Measurements from ENCODE around the gene CDK5. TPM values are rescaled to one million over a fixed set of nuclear protein-coding genes. Genes with fewer than 3 reads are reported as not detected.

Gene CDK5
- total RNA-seq, 1 donor from 2014 or later: 6.4 TPM

DNA sequence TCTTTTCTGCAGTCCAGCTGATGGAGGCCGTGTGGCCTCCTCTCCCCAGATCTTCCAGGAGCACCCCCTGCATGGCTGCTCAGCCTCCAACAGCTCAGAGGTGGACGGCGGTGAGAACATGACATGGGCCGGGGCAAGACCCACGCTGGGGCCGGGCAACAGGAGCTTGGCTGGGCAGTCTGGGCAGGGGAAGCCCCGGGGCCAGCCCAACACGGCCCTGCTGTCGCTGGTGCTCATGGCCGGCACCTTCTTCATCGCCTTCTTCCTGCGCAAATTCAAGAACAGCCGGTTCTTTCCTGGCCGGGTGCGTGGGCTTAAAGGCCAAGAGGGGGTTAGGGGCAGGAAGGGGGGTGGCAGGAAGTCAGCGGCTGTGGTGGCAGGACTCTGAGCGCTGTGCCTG lies 16.3 kb upstream of the CDK5 start:
- DNase-seq: no peak

DNA sequence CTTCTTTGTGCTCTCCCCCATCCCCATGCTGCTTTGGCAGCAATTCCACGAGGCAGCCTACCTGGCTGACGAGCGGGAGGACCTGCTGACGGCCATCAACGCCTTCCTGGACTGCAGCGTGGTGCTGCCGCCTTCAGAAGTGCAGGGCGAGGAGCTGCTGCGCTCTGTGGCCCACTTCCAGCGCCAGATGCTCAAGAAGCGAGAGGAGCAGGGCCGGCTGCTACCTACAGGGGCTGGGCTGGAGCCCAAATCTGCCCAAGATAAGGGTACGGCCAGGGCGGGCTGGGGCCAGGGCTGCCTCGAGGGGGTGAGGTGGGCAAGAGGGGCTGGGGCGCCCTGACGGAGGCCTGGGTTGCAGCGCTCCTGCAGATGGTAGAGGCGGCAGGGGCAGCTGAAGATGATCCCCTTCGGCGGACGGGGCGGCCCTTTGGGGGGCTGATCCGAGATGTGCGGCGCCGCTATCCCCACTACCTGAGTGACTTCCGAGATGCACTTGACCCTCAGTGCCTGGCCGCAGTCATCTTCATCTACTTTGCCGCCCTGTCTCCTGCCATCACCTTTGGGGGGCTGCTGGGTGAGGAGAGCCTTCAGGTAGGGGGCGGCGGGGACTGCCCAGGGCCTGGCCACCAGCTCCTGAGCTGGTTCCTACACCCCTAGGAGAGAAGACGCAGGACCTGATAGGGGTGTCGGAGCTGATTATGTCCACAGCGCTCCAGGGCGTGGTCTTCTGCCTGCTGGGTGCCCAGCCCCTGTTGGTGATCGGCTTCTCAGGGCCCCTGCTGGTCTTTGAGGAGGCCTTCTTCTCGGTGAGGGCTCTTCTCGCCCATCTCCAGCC lies 13.6 kb upstream of the CDK5 start:
- DNase-seq: no peak

GRCh38 chr7:151070574-151070960 lies 12.9 kb upstream of the CDK5 start:
- DNase-seq: no peak

DNA sequence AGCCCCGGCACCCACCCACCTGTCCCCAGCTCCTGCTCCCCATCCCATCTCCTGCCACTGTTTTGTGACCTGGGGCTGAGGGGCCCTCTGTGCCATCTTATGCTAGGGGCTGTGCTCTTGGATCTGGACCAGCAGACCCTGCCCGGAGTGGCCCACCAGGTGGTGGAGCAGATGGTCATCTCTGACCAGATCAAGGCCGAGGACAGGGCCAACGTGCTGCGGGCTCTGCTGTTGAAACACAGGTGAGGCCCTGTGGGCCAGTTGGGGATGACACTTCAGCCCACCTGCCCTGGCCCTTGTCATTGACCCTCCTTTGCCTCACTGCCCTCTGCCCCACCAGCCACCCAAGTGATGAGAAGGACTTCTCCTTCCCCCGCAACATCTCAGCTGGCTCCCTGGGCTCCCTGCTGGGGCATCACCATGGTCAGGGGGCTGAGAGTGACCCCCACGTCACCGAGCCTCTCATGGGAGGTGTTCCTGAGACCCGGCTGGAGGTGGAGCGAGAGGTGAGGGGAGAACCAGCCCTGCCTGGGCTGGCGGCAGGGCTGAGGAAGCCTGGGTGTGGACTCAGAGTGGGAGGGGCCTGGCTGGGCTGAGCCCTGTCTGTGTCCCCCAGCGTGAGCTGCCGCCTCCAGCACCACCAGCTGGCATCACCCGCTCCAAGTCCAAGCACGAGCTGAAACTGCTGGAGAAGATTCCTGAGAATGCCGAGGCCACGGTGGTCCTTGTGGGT lies 12.3 kb upstream of the CDK5 start:
- DNase-seq: no peak

DNA sequence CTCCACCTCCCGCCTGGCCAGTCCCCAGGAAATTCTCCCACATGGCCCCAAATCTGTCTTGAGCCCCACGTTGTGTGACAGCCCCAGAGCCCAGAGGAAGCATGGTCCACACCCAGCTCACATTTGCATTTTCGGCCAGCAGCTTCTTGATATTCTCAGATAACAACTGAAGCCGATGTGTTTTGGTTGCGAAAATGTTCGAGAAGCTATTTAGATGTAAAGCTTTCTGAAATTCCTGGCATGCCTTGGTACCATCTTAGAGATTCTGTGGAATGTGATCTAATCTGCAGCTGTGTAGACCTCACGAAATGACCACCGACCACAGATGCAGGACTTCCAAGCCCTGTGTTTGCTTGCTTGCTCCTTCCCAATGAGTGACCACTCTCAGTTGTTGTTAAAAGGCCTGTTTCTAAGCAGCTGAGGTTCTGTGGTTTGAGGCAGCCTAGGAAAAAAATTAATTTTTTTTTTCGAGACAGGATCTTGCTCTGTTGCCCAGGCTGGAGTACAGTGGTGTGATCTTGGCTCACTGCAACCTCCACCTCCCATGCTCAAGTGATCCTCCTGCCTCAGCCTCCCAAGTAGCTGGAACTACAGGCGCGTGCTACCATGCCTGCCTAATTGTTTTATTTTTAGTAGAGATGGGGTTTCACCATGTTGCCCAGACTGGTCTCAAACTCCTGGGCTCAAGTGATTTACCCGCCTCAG lies 10.5 kb upstream of the CDK5 start:
- no peak for DNase-seq

DNA sequence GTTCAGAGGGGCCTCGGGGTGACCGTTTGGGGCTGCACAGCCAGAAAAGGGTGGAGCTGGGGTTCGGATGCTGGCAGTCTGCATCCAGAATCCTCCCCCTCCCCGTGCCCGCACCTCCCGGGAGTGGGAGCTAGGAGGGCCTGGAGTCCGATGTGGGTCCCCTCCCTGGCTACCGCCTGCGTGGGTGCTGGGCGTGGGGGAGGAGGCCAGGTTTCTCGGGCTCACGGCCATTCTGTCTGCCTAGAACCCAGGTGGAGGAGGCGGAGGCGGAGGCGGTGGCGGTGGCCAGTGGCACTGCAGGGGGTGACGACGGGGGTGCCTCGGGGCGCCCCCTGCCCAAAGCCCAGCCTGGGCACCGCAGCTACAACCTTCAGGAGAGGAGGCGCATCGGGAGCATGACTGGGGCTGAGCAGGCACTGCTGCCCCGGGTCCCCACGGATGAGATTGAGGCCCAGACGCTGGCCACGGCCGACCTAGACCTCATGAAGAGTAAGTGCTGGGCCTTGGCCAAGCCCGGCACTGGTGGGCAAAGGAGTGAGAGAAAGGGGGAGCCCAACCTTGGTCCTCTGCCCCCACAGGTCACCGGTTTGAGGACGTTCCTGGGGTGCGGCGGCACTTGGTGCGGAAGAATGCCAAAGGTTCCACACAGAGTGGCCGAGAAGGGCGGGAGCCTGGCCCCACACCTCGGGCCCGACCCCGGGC lies 8.7 kb upstream of the CDK5 start:
- DNase-seq: no peak

- DNase-seq: no peak
Observed at GRCh38 chr7:151065516-151065915, 7.8 kb upstream of the CDK5 start.

- no peak for DNase-seq
Observed at GRCh38 chr7:151064993-151065392, 7.3 kb upstream of the CDK5 start.

DNA sequence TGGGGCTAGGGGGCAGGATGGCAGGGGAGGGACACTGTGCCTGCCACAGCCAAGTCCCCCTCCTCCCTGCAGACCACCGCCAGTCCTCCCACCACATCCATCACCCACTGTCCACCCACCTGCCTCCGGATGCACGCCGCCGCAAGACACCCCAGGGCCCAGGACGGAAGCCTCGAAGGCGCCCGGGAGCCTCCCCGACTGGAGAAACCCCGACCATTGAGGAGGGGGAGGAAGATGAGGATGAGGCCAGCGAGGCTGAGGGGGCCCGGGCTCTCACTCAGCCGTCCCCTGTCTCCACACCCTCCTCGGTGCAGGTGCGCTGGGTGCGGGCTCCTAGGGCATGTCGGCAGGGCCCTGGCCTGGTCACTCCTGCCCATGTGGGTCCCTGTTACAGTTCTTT lies 6.8 kb upstream of the CDK5 start:
- DNase-seq: no peak

DNA sequence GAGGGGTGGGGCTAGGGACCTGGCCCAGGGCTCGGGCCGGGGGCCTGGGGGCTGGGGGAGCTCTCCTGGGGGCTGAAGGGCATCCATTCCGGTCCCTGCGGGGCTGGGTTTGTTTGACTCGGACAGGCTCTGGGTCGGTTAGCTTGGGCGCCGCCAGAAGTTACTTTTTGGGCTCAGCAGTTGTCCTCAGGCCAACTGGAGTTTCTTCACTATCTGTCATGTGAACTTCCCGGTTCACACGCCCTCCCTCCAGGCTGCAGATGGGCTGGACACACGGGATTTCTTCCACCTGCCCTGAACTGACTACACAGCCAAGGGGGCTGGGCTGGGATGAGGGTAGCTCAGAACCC lies 5.5 kb upstream of the CDK5 start:
- DNase-seq: no peak

DNA sequence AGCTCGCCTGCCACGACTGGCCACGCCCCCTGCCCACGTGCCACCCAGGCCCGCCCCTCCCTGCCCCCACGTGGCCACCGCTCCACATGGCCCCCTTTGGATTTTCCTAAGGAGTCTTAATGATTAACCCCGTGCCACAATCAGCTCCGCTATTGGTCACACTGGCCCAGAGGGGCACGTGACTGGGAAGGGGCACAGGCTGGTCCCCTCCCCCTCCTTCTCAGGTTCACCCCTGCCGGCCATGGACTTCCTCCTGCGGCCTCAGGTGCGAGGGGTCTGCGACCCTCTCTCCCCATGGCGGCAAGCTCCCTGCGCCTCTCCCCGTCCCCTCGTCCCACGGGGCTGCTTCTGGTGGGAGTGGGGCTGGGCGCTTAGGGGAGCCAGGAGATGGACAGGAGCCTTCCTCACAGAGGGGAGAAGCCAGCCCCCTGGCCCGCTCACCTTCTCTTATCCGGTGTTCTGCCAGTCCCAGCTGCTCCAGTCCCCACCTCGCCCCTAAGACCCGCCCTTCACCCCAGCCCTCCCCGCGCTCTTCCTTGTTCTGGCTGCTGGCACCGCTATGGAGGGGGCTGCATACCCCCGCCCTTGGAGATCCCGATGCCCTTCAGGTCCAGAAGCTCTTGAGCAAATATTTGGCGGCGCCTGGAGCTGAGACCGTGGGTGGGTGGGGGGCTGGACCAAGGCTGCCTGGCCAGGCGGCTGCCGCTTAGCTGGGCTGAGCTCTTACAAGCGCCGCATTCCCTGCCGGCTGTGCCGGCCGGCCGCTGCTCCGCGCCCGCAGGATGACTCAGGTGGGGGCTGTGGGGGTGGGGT lies 4.9 kb upstream of the CDK5 start:
- no peak for DNase-seq

GRCh38 chr7:151062111-151062398 lies 4.4 kb upstream of the CDK5 start:
- no peak for DNase-seq

DNA sequence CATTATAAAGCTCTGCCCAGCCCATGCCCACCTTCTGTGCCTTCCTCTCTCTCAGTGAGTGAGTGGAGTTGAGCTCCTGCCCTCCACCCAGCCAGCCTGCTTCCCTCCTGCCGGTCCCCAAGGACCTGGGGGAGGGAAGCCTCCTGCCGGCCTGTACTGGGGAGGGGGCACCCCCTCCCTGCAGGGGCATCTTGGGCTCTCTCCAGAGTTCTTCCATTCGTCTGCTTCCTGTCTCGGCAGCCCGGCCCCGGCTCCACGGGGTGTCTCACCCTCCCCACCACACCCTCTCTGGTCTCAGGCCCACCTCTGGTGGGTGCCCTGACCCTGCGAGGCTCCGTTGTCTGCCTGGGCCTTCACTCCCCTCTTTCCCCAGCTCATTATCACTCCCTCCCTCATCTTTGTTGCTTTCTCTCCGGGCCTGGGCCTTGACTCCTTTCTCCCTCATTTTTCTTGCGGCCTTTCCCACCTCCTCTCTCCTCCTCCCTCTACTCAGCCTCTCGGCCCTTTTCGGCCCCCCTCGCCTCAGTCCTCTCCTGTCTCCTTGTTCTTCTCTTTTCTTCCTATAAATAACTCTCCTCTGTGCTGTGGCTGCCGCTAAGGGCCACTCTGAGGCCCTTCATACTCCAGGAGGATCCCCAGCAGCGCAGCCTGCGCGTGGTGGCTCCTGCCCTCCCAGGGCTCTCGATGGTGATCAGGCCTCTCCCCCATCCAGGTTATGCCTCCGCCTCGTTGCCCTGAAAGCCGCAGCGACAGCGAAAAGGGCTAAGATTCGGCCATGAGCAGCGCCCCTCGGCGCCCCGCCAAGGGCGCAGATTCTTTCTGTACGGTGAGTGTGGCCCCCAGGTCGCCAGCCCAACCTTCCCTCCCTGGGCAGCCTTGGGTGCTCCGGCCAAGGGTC lies 3.8 kb upstream of the CDK5 start:
- no peak for DNase-seq

GRCh38 chr7:151060416-151061212 lies 2.9 kb upstream of the CDK5 start:
- DNase-seq: peak; percentile 17

DNA sequence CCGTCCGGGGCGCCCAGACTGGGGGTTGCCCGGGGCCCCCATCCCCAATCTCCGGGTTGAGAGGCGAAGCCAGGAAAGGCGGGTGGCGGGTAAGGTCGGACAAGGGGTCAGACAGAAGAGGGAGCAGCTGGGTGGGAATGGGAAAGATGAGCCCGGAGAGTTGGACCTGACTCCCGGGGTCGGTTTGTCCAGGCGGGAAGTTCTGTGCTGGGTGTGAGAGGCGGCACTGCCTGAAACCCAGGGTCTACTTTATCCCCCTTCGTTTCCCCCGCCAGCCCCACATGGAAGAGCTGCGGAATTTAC lies 2.4 kb upstream of the CDK5 start:
- DNase-seq: no peak

DNA sequence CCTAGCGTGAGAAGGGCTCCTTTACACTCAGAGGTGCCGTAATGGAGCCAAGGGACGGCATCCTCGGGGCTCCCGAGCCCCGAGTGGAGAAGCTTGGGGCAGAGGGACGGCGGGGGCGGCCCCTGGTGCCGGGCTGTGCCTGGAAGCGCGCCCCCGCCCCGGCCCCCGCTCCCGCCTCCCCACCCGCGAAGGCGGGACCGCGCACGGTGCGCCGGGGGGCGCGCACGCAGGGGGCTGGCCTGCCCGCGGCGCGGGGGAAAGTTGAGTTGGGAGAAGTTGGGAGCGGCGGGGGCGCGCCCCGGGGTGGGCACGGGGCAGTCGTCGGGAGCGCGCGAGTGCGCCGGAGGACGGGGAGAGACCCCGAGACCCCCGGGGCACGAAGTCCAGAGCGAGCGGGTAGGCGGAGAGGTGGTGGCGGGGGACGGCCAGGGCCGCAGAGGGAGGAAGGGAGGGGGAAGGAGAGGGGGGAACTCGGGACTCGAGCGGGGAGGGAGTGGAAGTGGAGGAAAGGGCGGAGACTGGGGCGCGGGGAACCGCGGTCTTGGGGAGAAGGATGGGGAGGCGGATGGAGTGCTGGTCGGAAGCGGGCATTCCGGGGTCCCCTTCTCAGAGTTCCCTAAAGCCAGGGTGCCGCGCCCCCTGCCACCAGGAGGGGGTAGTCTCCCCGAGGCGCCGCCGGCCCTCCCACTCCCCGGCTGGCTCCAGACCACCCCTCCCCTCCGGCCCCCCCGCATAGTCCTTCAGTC lies 1.8 kb upstream of the CDK5 start, which contains the start of gene SLC4A2:
SLC4A2 (plus strand) TSS at position 223 of the 746 bp plus-strand sequence. CDS start 2,399 bp downstream, outside the sequence.
- DNase-seq: peak; percentile 82

DNA sequence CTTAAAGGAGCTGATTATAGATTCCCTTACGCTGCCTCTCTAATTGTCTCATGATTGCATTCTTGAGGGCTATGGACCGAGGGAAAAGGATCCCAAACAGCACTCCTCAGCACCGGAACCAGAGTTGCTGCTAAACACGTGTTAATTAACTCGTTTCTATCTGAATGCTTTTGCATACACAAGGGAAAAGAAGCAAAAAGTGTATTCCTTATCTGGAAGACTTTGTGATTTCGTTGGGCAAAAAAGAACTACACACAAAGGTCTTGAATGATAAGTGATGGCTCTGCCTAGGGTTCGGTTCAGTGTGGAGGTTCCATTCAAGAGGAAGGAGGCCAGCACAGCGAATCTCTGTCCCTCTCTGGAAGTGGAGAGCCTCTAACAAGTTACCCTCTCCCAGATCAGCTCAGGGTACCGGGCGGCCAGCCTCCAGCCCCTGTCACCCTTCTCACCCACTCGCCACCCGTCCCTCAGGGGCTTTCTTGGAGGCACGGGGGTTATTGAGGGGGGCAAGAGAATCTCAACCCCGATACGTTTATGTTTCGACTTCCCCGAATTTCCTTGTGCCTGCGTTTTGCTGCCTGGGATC lies 1.2 kb upstream of the CDK5 start:
- peak; percentile 49 for DNase-seq

DNA sequence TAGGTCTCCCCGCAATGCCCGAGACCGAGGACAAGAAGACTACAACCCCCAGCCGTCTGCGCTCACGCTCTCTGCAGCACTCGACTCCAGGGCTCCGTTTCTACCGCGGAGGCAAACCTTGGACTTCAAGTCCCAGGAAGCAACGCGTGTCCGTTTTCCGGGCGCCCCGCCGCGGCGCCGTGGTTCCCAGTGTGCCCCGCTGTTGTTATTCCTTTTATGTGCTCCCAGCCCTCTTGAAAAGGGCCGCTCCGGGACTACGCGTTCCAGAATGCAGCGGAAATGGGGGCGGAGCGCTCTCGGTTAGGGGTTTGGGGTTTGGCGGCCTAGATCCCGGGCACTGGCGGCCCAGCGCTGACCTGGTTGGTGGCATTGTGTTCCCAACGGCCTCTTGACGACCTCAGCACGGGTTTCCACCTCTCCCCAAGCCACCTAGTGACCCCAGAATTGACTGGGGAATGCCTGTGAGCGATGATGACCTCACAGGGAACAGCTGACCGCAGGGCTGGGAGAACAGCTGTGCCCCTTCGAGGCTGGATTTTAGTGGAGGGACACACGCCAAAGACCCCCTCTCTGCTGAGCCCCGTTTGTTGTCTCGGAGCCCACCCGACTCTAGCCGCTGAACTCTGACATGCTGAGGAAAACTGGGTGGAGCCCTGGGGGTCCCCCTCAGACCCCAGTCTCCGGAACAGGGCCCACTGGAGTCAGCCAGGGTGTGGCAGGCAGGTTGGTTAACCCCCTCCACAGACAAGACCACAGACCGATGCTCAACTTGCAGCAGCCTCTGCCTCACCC lies 488 bp upstream of the CDK5 start:
- DNase-seq: peak; percentile 100
